Mesendoderm (in vitro differentiated cells): Measurements from ENCODE around the gene CCSER1.

Experiments
- DNase-seq: peaks from one replicate; pipeline ENCODE4 v3.0.0; 2013
- H2AK5ac ChIP-seq: 2 replicates; pipeline ENCODE4 v1.6.1; 2013; ENCODE audit warnings: low read length, inconsistent platforms
- H2BK120ac ChIP-seq: 2 replicates; pipeline ENCODE4 v1.6.1; 2013; ENCODE audit warnings: low read depth, mild to moderate bottlenecking, low read length, moderate library complexity, mixed read lengths
- H2BK15ac ChIP-seq: replicated peaks from 2 replicates; pipeline ENCODE4 v1.6.1; 2013; ENCODE audit warnings: low read depth, mild to moderate bottlenecking, moderate library complexity
- H2BK5ac ChIP-seq: 2 replicates; pipeline ENCODE4 v1.6.1; 2013; ENCODE audit warnings: low read length, inconsistent platforms
- H3K18ac ChIP-seq: 2 replicates; pipeline ENCODE4 v1.6.1; 2013; ENCODE audit warnings: mild to moderate bottlenecking, low read length, mixed read lengths
- H3K23ac ChIP-seq: one replicate; pipeline ENCODE4 v1.6.1; 2013; ENCODE audit warnings: low read length
- H3K27ac ChIP-seq: 2 replicates; pipeline ENCODE4 v1.5.1; 2013; ENCODE audit warnings: low read depth, mild to moderate bottlenecking, inconsistent platforms, low read length, moderate library complexity
- H3K27me3 ChIP-seq: 2 replicates; pipeline ENCODE4 v1.6.1; 2013; ENCODE audit warnings: low read length, control low read depth, mild to moderate bottlenecking, inconsistent platforms; ENCODE audit not compliant: insufficient read depth, poor library complexity
- H3K36me3 ChIP-seq: 2 replicates; pipeline ENCODE4 v1.6.1; 2013; ENCODE audit warnings: low read length, inconsistent platforms; ENCODE audit not compliant: control insufficient read depth, insufficient read depth
- H3K4ac ChIP-seq: one replicate; pipeline ENCODE4 v1.6.1; 2013; ENCODE audit warnings: low read depth, mild to moderate bottlenecking, low read length, moderate library complexity
- H3K4me1 ChIP-seq: 2 replicates; pipeline ENCODE4 v1.6.1; 2013; ENCODE audit warnings: low read depth, low read length, inconsistent platforms; ENCODE audit not compliant: control insufficient read depth
- H3K4me2 ChIP-seq: 2 replicates; pipeline ENCODE4 v1.6.1; 2013; ENCODE audit warnings: low read length
- H3K4me3 ChIP-seq: 2 replicates; pipeline ENCODE4 v1.5.1; 2013; ENCODE audit warnings: mild to moderate bottlenecking, low read length
- H3K56ac ChIP-seq: one replicate; pipeline ENCODE4 v1.6.1; 2013; ENCODE audit warnings: low read length
- H3K79me1 ChIP-seq: 2 replicates; pipeline ENCODE4 v1.6.1; 2013; ENCODE audit warnings: low read length, inconsistent platforms
- H3K79me2 ChIP-seq: 2 replicates; pipeline ENCODE4 v1.6.1; 2013; ENCODE audit warnings: mild to moderate bottlenecking, low read length; ENCODE audit not compliant: control insufficient read depth, insufficient read depth
- H3K9ac ChIP-seq: 2 replicates; pipeline ENCODE4 v1.6.1; 2013; ENCODE audit warnings: low read length, inconsistent platforms
- H4K5ac ChIP-seq: one replicate; pipeline ENCODE4 v1.6.1; 2013; ENCODE audit warnings: low read length
- H4K8ac ChIP-seq: one replicate; pipeline ENCODE4 v1.6.1; 2013; ENCODE audit warnings: low read depth, mild to moderate bottlenecking, control low read depth, low read length, moderate library complexity
- WGBS: extraction: QIAGEN DNeasy Blood & Tissue Kit; methylation state at CpG from one replicate; pipeline ENCODE4 v1.1.7; 2013; ENCODE audit warnings: low lambda C conversion rate, missing lambda C conversion rate; ENCODE audit not compliant: insufficient coverage; ENCODE audit errors: extremely low coverage; 5-methylcytosine and 5-hydroxymethylcytosine counted together

CCSER1 gene

GRCh38 chr4:90857081-90857820 lies 730.1 kb downstream of the CCSER1 start:
- no peak overlapping the region for H2AK5ac ChIP-seq
- H3K4me2 ChIP-seq: no peak overlapping the region
- H3K4ac ChIP-seq: no peak overlapping the region
- H3K4me1 ChIP-seq: no peaks in the 10 kb centered on the region
- no peak overlapping the region for H3K9ac ChIP-seq
- WGBS: no CpG with 5 or more reads among the region's 2 CpGs
- no peaks in the 10 kb centered on the region for H3K79me2 ChIP-seq
- no peak overlapping the region for H2BK120ac ChIP-seq
- no peaks in the 10 kb centered on the region for H3K36me3 ChIP-seq
- H3K56ac ChIP-seq: no peak overlapping the region
- H2BK5ac ChIP-seq: no peak overlapping the region
- H3K27ac ChIP-seq: no peak overlapping the region
- H4K5ac ChIP-seq: no peak overlapping the region
- no peak overlapping the region for H2BK15ac ChIP-seq
- no peak overlapping the region for H3K4me3 ChIP-seq
- no peaks in the 10 kb centered on the region for H3K27me3 ChIP-seq
- no peak overlapping the region for H4K8ac ChIP-seq
- H3K18ac ChIP-seq: no peak overlapping the region
- H3K23ac ChIP-seq: no peak overlapping the region
- no peaks in the 10 kb centered on the region for H3K79me1 ChIP-seq
- DNase-seq: no peak

DNA sequence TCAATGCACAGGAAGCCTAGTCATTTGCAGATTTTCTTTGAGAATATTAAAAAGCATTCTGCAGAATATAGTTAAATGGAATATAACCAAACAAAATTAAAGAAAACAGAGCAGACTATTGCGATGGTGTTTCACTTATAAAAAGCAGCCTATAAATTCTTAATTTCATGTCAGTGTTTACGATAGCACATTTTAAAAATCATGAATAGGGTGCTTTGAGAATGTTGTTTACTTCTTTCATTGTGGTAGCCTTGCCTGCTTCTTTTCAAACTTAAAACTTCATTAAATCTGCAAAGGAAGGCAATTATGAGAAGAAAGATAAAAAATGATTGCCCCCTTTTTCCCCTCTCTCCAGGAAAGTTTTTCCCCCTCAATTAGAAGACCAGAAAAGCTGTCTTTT lies 748.6 kb downstream of the CCSER1 start:
- Histone ChIP-seq H3K4ac (no peak overlapping the region), H3K9ac (no peak overlapping the region), H3K4me3 (no peak overlapping the region), H3K4me1 (no peaks in the 10 kb centered on the region), H3K27me3 (no peaks in the 10 kb centered on the region), H3K56ac (no peak overlapping the region), H2AK5ac (no peak overlapping the region), H2BK120ac (no peak overlapping the region), H3K23ac (no peak overlapping the region), H2BK15ac (no peak overlapping the region), H3K4me2 (no peak overlapping the region), H3K79me1 (no peaks in the 10 kb centered on the region), H3K27ac (no peak overlapping the region), H4K8ac (no peak overlapping the region), H2BK5ac (no peak overlapping the region), H3K18ac (no peak overlapping the region), H3K79me2 (no peaks in the 10 kb centered on the region), H3K36me3 (no peaks in the 10 kb centered on the region), H4K5ac (no peak overlapping the region)
- DNase-seq: no peak
- no CpG with 5 or more reads among the region's 2 CpGs for WGBS

- Histone ChIP-seq H2AK5ac (no peak overlapping the region), H3K27ac (no peak overlapping the region), H3K79me2 (no peaks in the 10 kb centered on the region), H3K4me2 (no peak overlapping the region), H3K18ac (no peak overlapping the region), H3K23ac (no peak overlapping the region), H3K79me1 (no peaks in the 10 kb centered on the region), H2BK15ac (no peak overlapping the region), H2BK120ac (no peak overlapping the region), H4K5ac (no peak overlapping the region), H3K4me3 (no peak overlapping the region), H2BK5ac (no peak overlapping the region), H3K9ac (no peak overlapping the region), H3K56ac (no peak overlapping the region), H3K36me3 (no peaks in the 10 kb centered on the region), H3K4ac (no peak overlapping the region), H3K27me3 (no peaks in the 10 kb centered on the region), H4K8ac (no peak overlapping the region), H3K4me1 (no peaks in the 10 kb centered on the region)
- WGBS: no CpG with 5 or more reads among the region's 1 CpG
- DNase-seq: no peak
Observed at GRCh38 chr4:90876296-90876695, 749.1 kb downstream of the CCSER1 start.

DNA sequence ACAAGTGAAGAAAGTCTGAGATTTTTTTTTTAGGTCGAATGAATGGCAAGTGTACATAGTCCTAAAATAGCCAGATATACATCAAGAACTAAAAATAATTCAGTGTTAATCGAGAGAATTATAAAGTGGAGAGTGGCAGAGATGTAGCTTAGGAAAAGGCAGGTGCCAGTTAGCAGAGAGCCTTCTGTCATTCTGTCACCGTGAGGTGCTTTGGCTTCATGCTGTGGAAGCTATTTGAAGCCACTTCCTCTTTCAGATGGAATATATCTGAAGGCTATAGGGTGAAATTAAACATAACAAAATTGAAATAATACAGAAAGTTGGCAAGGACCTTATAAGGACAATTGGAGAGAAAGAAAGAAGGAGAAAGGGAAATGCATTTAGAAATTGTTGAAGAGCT lies 756.3 kb downstream of the CCSER1 start:
- DNase-seq: no peak
- no peak overlapping the region for H3K23ac ChIP-seq
- H3K27ac ChIP-seq: no peak overlapping the region
- H3K79me1 ChIP-seq: no peaks in the 10 kb centered on the region
- H2AK5ac ChIP-seq: no peak overlapping the region
- H3K27me3 ChIP-seq: no peaks in the 10 kb centered on the region
- no peak overlapping the region for H2BK15ac ChIP-seq
- H3K9ac ChIP-seq: no peak overlapping the region
- no peaks in the 10 kb centered on the region for H3K4me1 ChIP-seq
- WGBS: no CpG with 5 or more reads among the region's 3 CpGs
- H3K18ac ChIP-seq: no peak overlapping the region
- H2BK5ac ChIP-seq: no peak overlapping the region
- H3K56ac ChIP-seq: no peak overlapping the region
- H3K4me2 ChIP-seq: no peak overlapping the region
- H4K8ac ChIP-seq: no peak overlapping the region
- no peaks in the 10 kb centered on the region for H3K36me3 ChIP-seq
- H3K79me2 ChIP-seq: no peaks in the 10 kb centered on the region
- H3K4me3 ChIP-seq: no peak overlapping the region
- no peak overlapping the region for H2BK120ac ChIP-seq
- no peak overlapping the region for H3K4ac ChIP-seq
- H4K5ac ChIP-seq: no peak overlapping the region

DNA sequence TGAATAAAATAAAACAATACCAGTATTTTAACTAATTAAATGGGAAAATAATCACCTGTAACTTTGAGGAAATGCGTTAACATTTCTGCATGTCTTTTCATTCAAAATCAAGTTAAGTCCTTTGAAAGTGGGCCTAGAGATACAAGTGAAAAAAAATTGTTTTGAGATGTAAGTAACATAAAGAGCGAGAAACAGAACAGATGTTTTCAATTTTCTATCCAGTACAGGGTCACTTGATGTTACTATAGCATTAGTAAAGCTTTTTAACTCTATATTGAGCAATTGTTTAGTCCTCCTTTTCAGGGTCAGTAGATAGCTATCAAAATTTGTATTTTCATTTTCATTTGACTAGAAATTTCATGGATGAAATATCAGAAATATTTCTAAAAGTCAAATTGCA lies 761.4 kb downstream of the CCSER1 start:
- no peak overlapping the region for H2BK120ac ChIP-seq
- H4K8ac ChIP-seq: no peak overlapping the region
- H3K36me3 ChIP-seq: no peaks in the 10 kb centered on the region
- no peak overlapping the region for H3K18ac ChIP-seq
- H2AK5ac ChIP-seq: no peak overlapping the region
- H3K27me3 ChIP-seq: no peaks in the 10 kb centered on the region
- H3K23ac ChIP-seq: no peak overlapping the region
- WGBS: no CpG with 5 or more reads among the region's 2 CpGs
- DNase-seq: no peak
- H3K56ac ChIP-seq: no peak overlapping the region
- H3K4me3 ChIP-seq: no peak overlapping the region
- H3K4me2 ChIP-seq: no peak overlapping the region
- no peak overlapping the region for H2BK5ac ChIP-seq
- H2BK15ac ChIP-seq: no peak overlapping the region
- no peak overlapping the region for H3K9ac ChIP-seq
- no peak overlapping the region for H4K5ac ChIP-seq
- H3K79me2 ChIP-seq: no peaks in the 10 kb centered on the region
- no peaks in the 10 kb centered on the region for H3K79me1 ChIP-seq
- no peaks in the 10 kb centered on the region for H3K4me1 ChIP-seq
- H3K4ac ChIP-seq: no peak overlapping the region
- no peak overlapping the region for H3K27ac ChIP-seq

GRCh38 chr4:90889171-90889570 lies 762.0 kb downstream of the CCSER1 start:
- WGBS: no CpG with 5 or more reads among the region's 2 CpGs
- no peak overlapping the region for H2BK15ac ChIP-seq
- no peaks in the 10 kb centered on the region for H3K4me1 ChIP-seq
- no peak overlapping the region for H2AK5ac ChIP-seq
- no peak overlapping the region for H3K18ac ChIP-seq
- no peak overlapping the region for H3K4ac ChIP-seq
- H3K27ac ChIP-seq: no peak overlapping the region
- H2BK5ac ChIP-seq: no peak overlapping the region
- H3K4me2 ChIP-seq: no peak overlapping the region
- no peak overlapping the region for H4K8ac ChIP-seq
- no peak overlapping the region for H4K5ac ChIP-seq
- no peak overlapping the region for H3K9ac ChIP-seq
- DNase-seq: no peak
- H3K23ac ChIP-seq: no peak overlapping the region
- H3K36me3 ChIP-seq: no peaks in the 10 kb centered on the region
- no peak overlapping the region for H3K4me3 ChIP-seq
- no peak overlapping the region for H2BK120ac ChIP-seq
- no peak overlapping the region for H3K56ac ChIP-seq
- no peaks in the 10 kb centered on the region for H3K79me1 ChIP-seq
- no peaks in the 10 kb centered on the region for H3K79me2 ChIP-seq
- no peaks in the 10 kb centered on the region for H3K27me3 ChIP-seq
